HG03432 (cell line): ENCODE measurements around the gene RUBCN.
"Not testable (repeated sequence)": the region's sequence is repeated elsewhere in the genome, so short reads cannot be mapped to it uniquely, and the experiment has no call there.

ENCODE experiments used
- ATAC-seq: cut with Tn5 transposase; IDR thresholded peaks from one replicate; pipeline ENCODE4 v1.9.1; 2021; ENCODE audit warnings: mild to moderate bottlenecking, moderate library complexity; ENCODE audit not compliant: unreplicated experiment

RUBCN gene

DNA sequence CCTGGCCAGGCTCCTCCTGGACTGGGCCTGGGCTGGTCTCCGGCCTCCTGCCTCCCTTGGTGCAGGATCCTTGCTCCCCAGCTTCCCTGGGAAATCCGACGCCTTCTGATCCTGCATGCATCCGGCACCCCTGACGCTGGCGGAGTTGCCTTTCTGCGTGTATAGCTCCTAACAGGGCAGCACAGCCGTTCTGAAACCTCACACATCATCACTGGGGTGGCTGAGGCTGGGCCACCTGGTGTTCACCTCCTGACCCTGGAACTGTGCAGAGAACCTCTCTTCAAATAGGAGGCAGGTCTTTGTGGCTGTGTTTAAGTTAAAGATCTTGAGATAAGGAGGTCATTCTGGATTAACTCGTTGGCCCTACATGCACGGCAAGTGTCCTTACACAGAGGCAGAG lies 77.6 kb downstream of the RUBCN start:
- ATAC-seq: peak; percentile 62

DNA sequence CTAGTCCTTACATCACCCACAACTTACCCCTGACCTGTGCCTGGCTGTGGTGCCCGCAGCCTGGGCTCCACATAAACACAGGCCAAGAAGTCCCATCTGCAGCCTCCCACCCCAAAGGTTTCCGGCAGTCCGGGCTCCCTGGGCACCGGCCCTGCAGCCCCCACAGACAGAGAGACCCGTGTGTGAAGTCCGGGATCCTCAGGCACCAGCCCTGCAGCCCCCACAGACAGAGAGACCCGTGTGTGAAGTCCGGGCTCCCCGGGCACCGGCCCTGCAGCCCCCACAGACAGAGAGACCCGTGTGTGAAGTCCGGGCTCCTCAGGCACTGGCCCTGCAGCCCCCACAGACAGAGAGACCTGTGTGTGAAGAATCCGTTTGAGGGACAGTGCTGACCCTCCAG lies 78.0 kb downstream of the RUBCN start:
- ATAC-seq: not testable (repeated sequence)

DNA sequence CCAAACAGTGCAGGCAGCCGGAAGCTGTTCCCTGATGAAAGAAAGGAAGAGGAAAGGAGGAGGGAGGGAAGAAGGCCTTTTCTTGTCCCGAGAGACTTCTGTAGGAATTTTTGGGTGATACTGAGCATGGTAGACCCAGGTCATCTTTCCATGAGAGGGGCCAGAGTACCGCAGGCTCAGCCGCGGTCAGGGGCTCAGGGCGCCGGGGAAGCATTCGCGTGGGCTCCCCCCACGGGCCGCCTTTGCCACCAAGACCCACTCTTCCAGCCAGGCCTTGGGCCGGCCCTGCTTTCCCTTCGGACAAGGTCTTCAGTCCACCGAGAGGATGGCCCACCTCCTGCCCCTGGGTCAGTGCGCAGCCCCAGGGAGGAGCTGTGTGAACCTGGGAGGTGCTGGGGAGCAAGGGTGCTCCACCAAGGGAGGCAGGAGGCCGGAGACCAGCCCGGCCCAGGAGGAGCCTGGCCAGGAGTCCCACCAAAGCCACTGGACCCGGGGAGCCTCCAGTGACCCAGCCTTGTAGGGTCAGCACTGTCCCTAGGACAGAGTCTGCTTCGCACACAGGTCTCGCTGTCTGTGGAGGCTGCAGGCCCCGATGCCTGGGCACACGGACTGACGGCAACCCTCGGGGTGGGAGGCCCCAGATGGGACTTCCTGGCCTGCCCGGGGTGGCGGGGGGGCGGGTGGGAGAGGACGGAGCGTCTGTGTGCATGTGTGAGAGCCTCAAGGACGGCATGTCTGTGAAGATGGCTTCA lies 79.0 kb downstream of the RUBCN start:
- ATAC-seq: not testable (repeated sequence)

DNA sequence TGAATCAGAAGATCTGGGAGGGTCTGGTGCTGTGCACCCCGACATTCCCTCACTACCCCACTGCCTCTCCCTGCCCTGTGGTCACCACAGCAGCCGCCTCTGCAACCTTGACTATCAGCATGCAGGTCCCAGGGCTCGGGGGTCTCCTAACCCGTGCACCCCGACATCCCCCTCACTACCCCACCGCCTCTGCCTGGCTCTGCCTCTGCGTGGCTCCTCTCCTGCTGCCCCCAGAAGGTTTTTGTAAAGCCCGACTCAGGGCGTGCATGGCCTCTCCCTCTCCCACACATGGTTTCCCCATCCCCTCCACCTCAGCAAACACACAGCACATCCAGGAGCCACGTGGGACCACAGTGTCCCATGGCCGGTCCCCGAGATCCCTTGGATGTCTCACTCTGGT lies 79.7 kb downstream of the RUBCN start:
- ATAC-seq: not testable (repeated sequence)

DNA sequence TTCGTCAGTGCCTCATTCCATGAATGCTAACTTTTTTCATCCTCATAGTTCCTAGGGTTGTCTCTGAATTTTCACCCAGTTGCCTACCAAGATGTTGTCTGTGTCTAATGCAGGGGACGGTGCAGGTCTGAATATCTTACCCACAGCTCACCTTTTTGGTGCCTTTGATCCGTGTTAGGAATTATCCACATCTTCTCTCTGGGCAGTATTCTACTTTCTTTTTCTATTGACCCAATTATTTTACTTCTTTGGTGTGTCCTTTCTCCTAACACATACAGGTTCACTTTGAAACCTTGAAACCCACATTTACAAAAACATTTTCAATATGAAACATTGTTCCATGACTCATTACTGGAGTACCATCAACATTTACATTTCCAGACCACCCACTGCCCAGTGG lies 80.6 kb downstream of the RUBCN start:
- ATAC-seq: not testable (repeated sequence)

DNA sequence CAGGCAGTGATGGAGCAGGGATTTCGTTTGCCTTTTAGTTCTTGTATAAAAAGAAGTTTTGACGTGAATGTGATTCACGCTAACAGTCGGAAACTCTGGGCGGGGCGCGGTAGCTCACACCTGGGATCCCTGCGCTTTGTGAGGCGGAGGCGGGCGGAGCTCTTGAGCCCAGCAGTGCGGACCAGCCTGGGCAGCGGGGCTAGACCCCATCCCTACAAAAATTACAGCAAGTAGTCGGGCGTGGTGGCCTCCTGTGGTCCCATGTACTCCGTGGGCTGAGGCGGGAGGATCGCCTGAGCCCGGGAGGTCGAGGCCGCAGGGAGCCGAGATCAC lies 81.7 kb downstream of the RUBCN start:
- peak; percentile 25 for ATAC-seq

DNA sequence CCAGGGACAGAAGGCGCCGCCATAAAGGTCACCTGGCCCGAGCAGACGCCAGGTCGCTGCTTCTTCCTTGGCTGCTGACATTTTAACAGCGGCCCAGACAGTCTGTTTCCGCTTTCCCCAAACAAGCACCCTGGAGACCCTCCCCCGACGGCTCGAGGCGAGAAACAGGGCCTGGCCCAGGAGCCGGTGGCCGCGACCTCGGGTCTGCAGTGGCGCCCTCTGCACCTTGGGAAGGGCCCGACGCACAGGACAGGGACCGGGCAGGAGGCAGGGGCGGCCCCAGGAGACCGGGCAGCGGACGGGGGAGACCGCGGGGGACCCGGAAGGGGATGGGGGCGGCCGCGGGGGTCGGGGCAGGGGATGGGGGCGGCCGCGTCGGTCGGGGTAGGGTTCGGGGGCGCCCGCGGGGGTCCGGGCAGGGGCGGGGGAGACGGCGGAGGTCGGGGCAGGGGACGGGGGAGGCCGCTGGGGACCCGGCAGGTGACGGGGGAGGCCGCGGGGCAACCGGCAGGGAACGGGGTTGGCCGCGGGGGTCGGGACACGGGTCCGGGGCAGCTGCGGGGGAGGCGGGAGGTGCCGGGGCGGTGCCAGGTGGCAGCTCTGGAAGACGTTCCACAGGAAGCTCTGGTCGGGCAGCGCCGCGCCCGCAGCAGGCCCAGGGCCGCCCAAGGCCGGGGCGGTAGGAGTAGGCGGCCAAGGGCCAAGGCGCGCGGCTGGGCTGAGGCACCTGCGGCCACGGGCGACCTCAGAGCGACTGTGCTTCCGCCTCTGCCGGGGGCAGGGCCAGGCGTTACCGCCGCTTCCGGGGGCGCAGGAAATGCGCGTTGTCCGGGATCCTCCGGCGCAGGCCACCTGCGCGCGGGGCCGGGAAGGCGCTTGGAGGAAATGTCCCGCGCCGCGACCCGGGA lies 82.4 kb downstream of the RUBCN start:
- peak; percentile 93 for ATAC-seq

DNA sequence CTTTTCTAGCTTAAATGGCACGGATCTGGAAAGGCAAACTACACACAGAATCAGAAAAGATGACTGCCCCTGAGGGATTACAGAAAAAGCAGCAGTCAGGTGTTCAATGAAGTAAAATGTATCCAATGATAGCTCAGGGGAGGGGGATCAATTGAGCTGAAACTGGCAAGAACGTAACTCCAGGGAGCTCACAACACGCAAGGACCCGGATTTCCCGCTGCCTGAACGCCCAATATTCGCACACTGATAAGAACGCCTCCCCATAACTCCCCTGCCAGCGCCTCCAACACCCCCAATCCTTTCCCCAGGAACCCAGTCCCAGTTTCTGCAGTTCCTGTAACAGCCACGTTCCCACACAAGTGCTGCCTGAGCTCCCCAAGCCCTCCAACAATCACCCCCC lies 83.8 kb downstream of the RUBCN start:
- not testable (repeated sequence) for ATAC-seq

DNA sequence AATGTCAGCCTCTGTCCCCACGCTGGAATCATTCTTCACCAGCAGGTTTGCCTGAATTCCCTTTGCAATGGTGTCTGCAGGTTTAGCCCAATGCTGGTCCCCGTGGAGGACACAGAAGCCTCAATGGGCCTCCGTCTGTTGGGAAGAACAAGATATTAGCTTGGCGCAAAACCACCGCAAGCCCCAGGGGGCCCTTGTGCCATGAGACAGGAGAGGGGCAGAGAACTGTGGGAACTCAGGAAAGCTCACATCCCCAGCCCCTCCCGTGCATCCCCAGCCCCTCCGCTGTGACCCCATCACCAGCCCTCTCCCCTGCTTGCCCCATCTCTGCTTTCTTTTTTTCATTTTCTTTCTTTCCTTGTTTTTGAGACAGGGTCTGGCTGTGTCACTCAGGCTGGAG lies 89.1 kb downstream of the RUBCN start:
- not testable (repeated sequence) for ATAC-seq

DNA sequence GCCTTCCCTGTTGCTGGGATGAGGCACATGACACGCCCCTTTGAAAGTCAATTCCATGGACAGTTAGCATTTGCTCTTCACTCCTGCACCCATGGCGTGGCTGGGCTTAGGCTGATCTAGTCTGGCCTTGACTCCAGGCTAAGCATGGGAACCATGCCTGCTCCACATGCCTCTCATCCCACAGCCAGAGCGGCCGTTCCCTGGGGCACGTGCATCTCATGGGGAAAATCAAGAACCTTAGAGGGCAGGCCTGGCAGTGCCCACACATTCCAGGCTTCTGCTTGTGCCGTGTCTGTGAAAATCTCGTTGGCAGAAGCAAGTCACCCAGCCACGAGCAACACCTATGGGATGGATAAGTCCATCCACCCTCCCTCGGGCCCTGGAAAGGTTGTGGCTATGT lies 89.5 kb downstream of the RUBCN start:
- not testable (repeated sequence) for ATAC-seq

DNA sequence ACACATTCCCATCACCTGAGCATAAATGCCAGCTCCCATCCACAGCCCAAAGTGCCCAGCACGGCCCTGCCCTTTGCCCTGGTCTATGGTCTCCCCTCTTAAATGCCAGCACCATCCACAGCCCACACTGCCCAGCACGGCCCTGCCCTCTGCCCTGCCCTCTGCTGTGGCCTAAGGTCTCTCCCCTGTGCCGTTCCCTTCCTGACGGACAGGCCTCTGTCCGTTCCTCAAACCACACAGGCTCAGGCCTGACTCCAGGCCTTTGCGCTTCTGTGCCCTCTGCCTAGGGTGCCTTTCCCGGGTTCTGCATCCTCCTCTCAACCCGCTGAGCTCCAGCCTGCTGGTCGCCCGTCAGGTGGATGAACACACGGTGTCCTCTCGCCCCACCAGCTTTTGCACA lies 90.4 kb downstream of the RUBCN start:
- not testable (repeated sequence) for ATAC-seq

DNA sequence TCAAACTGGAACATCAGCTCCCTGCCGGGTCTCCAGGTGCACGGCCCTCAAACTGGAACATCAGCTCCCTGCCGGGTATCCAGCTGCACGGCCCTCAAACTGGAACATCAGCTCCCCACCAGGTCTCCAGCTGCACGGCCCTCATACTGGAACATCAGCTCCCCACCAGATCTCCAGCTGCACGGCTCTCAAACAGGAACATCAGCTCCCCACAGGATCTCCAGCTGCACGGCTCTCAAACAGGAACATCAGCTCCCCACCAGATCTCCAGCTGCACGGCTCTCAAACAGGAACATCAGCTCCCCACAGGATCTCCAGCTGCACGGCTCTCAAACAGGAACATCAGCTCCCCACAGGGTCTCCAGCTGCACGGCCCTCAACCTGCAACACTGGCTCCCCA lies 99.1 kb downstream of the RUBCN start:
- not testable (repeated sequence) for ATAC-seq

DNA sequence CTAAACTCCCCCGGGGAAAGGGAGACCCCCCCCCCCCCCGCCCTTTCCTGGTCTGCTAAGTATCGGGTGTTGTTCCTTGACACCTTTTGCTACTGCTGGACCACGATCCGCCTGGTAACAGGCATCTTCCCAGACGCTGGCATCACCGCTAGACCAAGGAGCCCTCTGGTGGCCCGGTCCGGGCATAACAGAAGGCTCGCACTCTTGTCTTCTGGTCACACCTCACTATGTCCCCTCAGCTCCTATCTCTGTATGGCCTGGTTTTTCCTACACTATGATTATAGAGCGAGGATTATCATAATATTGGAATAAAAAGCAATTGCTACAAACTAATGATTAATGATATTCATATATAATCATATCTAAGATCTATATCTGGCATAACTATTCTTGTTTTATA lies 104.7 kb downstream of the RUBCN start:
- not testable (repeated sequence) for ATAC-seq

DNA sequence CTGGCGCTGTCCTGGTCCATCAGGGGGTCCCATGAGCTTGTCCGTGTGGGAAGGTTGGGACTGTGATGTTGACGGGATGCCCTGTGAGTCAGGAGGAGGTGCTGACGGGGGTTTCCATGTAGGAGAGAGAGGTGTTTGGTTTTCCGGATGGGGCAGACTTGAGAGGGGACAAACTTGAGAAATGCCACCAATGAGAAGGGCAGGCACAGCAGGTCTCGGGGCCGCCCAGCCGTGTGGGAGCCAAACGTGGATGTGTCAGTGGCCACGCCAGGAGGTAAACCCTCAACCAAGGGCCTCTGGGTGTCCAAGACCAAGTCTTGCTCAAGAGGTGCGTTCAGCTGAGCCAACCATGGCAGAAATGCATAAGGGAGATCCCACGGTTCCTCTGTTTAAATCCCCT lies 105.9 kb downstream of the RUBCN start:
- ATAC-seq: not testable (repeated sequence)

DNA sequence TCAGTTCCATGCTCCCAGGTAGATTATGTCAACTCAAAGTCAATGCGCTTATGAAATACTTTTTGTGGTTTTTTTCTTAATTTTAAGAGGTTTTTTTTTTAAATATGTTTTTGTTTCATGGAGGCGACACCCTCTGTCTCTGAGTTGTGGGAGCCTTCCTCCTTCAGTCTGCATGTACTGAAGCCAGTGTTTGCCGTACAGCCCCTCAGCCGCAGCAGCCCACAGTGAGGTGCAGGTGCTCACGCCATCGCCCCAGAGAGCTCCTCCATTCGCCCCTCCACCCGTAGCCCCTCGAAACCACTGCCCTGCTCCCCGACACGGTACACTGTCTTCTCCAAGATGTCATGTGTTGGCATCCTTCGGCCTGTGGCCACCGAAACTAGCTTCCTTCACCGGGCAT lies 107.4 kb downstream of the RUBCN start:
- ATAC-seq: not testable (repeated sequence)

DNA sequence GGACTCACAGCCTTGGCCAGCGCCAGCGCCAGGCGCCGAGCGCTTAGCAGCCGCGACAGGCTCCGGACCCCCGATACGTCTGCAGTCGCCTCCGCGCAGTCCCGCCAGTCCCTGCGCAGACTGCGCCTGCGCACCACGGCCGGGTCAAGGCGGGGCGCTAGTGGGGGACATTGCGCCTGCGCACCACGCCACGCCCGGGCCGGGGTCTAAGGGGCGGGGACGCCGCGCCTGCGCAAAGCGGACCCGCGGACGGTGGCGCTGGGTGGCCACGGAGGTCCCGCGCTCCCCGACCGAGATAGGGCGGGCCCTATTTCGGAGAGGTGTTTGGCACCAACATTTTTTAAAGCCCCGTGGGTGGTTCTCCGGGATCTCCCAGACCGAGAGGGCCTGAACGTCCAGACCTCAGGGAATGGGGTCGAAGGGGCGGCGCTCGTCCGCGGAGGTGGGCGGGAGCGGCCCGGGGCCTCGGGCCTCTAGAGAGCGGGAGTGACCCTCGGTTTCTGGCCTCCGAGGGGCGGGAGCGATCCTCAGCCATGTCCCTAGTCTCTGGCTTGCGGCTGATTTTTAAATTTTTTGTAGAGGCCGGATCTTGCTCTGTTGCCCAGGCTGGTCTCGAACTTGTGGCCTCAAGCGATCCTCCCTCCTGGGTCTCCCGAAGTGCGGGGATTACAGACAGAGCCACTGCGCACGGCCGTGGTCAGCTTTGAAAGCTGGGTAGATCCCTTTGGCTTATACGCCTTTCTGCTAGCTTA lies 108.8 kb downstream of the RUBCN start:
- peak; percentile 84 for ATAC-seq

DNA sequence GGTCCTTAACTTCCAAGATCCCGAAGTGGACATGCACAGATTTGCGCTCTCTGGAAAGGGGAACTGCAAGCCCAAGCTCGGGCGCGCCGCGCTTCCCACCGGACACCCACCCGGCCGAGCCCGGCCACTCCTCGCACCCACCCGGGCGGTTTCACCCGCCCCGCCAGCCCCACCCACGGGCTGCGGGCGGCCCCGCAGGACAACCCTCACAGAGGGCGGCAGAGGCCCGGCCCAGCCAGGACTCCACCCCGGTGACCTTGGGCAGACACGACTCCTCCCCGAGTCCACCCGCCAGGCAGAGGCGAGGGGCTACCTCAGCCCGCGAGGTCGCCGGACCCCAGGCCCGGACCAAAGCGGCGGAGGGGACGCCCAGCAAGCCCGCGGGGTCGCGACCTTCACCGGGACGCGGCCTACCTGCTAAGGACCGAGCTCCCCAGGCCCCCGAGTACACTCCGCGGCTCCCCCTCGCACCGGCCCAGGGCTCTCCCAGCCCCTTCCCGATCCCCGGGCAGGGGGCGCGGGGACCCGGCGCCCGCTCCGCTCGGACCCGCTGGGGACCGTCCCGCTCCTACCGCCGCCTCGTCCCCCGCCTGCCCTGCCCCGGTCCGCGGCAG lies 109.4 kb downstream of the RUBCN start:
- ATAC-seq: peak; percentile 55

DNA sequence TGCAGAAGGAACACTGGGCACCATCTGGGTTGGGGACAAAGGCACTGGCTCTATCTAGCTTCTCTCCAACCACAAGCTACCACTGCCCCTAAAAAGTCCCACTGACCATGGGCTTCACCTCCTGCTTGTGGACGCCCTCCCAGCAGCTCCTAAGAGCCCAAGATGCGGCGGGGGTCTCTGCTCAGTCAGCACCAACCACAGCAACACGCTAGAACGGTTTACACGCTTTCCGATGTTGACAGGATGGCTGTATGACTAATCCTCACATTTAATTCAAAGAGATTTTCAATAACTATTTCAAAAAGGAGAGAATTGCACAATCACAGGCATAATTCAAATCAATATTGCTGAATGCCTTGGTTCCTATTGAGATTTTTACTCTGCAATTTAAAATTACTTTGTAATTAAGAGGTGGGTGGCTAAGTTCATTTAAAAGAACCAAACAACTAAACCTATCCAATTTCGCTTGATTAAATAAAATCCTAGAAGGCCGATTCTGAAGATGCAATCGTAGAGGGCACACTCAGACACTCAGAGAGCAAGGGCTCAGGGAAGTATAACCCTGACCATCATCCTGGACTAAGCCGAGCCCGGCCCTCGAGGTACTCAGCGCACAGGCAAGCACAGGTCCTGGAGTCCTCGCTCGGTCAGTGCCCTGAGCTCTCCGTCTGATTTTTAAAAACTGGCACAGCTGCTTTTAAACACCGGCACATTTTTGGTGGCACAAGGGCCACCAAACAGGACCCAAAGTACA lies 110.1 kb downstream of the RUBCN start:
- peak; percentile 11 for ATAC-seq

DNA sequence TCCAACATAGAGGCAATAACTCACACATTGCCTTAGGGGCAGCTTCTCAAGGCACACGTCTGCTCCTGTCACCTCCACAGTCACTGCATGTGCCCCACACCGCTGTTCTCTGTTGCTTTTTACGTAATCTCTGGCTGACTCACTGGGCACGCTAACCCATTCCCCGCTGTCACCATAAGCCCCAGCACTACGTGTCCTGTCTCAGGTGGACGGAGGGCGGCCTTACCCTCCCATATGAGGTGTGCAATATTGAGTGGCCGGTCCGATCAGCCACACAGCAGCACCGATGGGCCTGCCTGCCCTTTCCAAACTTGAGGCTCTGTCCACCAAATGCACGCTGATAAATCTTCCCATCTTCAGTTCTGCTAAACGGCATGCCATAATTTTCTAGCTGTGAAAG lies 115.2 kb downstream of the RUBCN start:
- not testable (repeated sequence) for ATAC-seq
